HEK293T (cell line): ENCODE measurements around the gene CAMK1.

Experiments used
- CTCF ChIA-PET: fragments of 350-600 bp; formaldehyde crosslinking; extraction: SDS; loops from one replicate; lab custom pipeline; 2021; ENCODE audit warnings: antibody characterized with exemption, inconsistent platforms; lab: Yijun Ruan, JAX
- POLR2A ChIA-PET: fragments of 350-600 bp; formaldehyde crosslinking; extraction: SDS; loops from one replicate; lab custom pipeline; 2020; ENCODE audit warnings: antibody characterized with exemption, inconsistent platforms; lab: Yijun Ruan, JAX
- DNase-seq: peaks from one replicate; pipeline ENCODE4 v3.0.0; 2012; ENCODE audit warnings: mixed read lengths; ENCODE audit errors: extremely low spot score
- ARNT ChIP-seq: fragments of 450-650 bp; IDR thresholded peaks from 2 replicates; pipeline ENCODE4 v1.6.1; 2017; ENCODE audit warnings: mild to moderate bottlenecking
- BHLHE40 ChIP-seq: fragments of 450-650 bp; IDR thresholded peaks from 2 replicates; pipeline ENCODE4 v1.6.1; 2016; ENCODE audit warnings: mild to moderate bottlenecking, moderate library complexity, borderline replicate concordance
- CTBP1 ChIP-seq: fragments of 450-650 bp; IDR thresholded peaks from 2 replicates; pipeline ENCODE4 v1.6.1; 2016; ENCODE audit warnings: borderline replicate concordance
- ELF4 ChIP-seq: fragments of 450-650 bp; IDR thresholded peaks from 2 replicates; pipeline ENCODE4 v1.6.1; 2017; ENCODE audit warnings: antibody characterized with exemption
- FOXA1 ChIP-seq: fragments of 450-650 bp; IDR thresholded peaks from 2 replicates; pipeline ENCODE4 v1.6.1; 2016; ENCODE audit warnings: mild to moderate bottlenecking
- FOXK2 ChIP-seq: fragments of 450-650 bp; IDR thresholded peaks from 2 replicates; pipeline ENCODE4 v1.6.1; 2016; ENCODE audit warnings: mild to moderate bottlenecking
- FOXM1 ChIP-seq: fragments of 450-650 bp; IDR thresholded peaks from 2 replicates; pipeline ENCODE4 v1.6.1; 2017; ENCODE audit warnings: mild to moderate bottlenecking, borderline replicate concordance
- HDGF ChIP-seq: fragments of 450-650 bp; IDR thresholded peaks from 2 replicates; pipeline ENCODE4 v1.6.1; 2017; ENCODE audit warnings: antibody characterized with exemption, borderline replicate concordance
- L3MBTL2 ChIP-seq: fragments of 450-650 bp; conservative IDR thresholded peaks from 2 replicates; pipeline ENCODE4 v1.6.1; 2016; ENCODE audit warnings: mild to moderate bottlenecking
- LEF1 ChIP-seq: fragments of 450-650 bp; IDR thresholded peaks from 2 replicates; pipeline ENCODE4 v1.6.1; 2017; ENCODE audit warnings: mild to moderate bottlenecking, borderline replicate concordance
- NFRKB ChIP-seq: fragments of 450-650 bp; IDR thresholded peaks from 2 replicates; pipeline ENCODE4 v1.6.1; 2016; ENCODE audit warnings: mild to moderate bottlenecking, moderate library complexity
- PKNOX1 ChIP-seq: fragments of 450-650 bp; IDR thresholded peaks from 2 replicates; pipeline ENCODE4 v1.6.1; 2016
- SP1 ChIP-seq: fragments of 450-650 bp; IDR thresholded peaks from 2 replicates; pipeline ENCODE4 v1.6.1; 2017
- SUZ12 ChIP-seq: fragments of 450-650 bp; IDR thresholded peaks from 2 replicates; pipeline ENCODE4 v1.6.1; 2016; ENCODE audit warnings: mild to moderate bottlenecking
- TARDBP ChIP-seq: fragments of 450-650 bp; IDR thresholded peaks from 2 replicates; pipeline ENCODE4 v1.6.1; 2016
- ZNF384 ChIP-seq: fragments of 450-650 bp; IDR thresholded peaks from 2 replicates; pipeline ENCODE4 v1.6.1; 2016

Gene CAMK1

GRCh38 chr3:9780458-9780812 lies 10.7 kb upstream of the CAMK1 start:
- no peak for TF ChIP-seq ZNF384
- TF ChIP-seq SUZ12, result no peak
- no peak for TF ChIP-seq FOXM1
- TF ChIP-seq HDGF, result no peak
- TF ChIP-seq L3MBTL2, result no peak
- no peak for TF ChIP-seq PKNOX1
- TF ChIP-seq FOXA1, result no peak
- no peak for TF ChIP-seq LEF1
- no peak for TF ChIP-seq BHLHE40
- TF ChIP-seq NFRKB, result no peak
- TF ChIP-seq SP1, result no peak
- TF ChIP-seq TARDBP, result no peak
- no peak for TF ChIP-seq ELF4
- no peak for TF ChIP-seq FOXK2
- POLR2A ChIA-PET, result interaction anchor here (2.6 kb wide), 1 partner anchor 12 kb away, joined by 8 read pairs; the partner anchor contains the start of genes ARPC4 and TADA3
- no peak for DNase-seq
- CTCF ChIA-PET, result no interaction called here

DNA sequence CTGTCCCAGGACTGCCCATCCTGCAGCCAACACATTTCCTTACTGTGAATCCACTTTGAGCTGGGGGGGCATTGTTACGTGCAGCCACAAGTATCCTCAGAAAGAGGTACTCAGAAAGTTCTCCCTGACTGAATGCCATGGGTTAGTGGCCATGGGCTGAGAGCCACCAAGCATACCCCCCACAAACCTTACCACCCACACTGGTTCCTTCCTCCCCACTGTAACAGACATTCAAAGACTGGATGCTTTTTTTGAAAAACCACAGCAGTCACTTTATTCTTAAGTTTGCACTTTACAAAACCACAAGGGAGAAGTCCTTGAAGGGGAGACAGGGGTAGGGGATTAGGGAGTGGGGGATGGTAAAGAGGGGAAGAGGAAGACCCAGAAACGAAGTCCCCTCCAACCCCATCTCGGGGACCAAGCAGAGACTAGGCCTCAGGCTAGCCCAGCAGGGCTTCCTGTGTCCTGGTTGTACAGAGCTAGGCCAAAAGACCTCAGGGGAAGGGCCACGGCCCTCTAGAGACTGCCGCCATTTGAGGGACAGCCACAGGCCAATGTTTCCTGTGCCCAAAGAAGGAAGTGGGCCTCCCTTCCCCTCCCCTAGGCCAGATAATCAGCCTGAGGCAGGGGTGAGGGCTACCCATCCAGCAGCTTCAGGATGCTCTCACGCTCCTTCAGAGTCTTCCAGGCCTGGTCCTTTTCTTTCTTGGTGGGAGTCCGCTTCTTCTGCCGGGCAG lies 10.1 kb upstream of the CAMK1 start:
- no peak for TF ChIP-seq CTBP1
- TF ChIP-seq FOXA1, result no peak
- TF ChIP-seq LEF1, result no peak
- no peak for TF ChIP-seq NFRKB
- TF ChIP-seq ARNT, result no peak
- no peak for TF ChIP-seq TARDBP
- TF ChIP-seq FOXK2, result no peak
- no peak for TF ChIP-seq HDGF
- no peak for TF ChIP-seq L3MBTL2
- TF ChIP-seq FOXM1, result no peak
- no peak for TF ChIP-seq ZNF384
- TF ChIP-seq PKNOX1, result no peak
- no peak for TF ChIP-seq BHLHE40
- TF ChIP-seq ELF4, result no peak
- TF ChIP-seq SP1, result no peak
- no peak for TF ChIP-seq SUZ12
- no peak for DNase-seq
- POLR2A ChIA-PET, result interaction anchor here (2.6 kb wide), 1 partner anchor 13 kb away, joined by 8 read pairs; the partner anchor contains the start of genes ARPC4 and TADA3
- CTCF ChIA-PET, result no interaction called here

- CTCF ChIA-PET, result no interaction called here
- no peak for DNase-seq
- TF ChIP-seq LEF1, result no peak
- no peak for TF ChIP-seq ZNF384
- no peak for TF ChIP-seq FOXM1
- no peak for TF ChIP-seq SP1
- no peak for TF ChIP-seq FOXA1
- TF ChIP-seq SUZ12, result no peak
- TF ChIP-seq HDGF, result no peak
- TF ChIP-seq ARNT, result no peak
- no peak for TF ChIP-seq CTBP1
- TF ChIP-seq TARDBP, result no peak
- no peak for TF ChIP-seq NFRKB
- TF ChIP-seq FOXK2, result no peak
- TF ChIP-seq BHLHE40, result no peak
- no peak for TF ChIP-seq ELF4
- no peak for TF ChIP-seq PKNOX1
- no peak for TF ChIP-seq L3MBTL2
- POLR2A ChIA-PET, result interaction anchor here (1.4 kb wide), 1 partner anchor 10 kb away, joined by 4 read pairs; the partner anchor contains the start of gene CAMK1
Observed at GRCh38 chr3:9779075-9779593, 9.4 kb upstream of the CAMK1 start.

DNA sequence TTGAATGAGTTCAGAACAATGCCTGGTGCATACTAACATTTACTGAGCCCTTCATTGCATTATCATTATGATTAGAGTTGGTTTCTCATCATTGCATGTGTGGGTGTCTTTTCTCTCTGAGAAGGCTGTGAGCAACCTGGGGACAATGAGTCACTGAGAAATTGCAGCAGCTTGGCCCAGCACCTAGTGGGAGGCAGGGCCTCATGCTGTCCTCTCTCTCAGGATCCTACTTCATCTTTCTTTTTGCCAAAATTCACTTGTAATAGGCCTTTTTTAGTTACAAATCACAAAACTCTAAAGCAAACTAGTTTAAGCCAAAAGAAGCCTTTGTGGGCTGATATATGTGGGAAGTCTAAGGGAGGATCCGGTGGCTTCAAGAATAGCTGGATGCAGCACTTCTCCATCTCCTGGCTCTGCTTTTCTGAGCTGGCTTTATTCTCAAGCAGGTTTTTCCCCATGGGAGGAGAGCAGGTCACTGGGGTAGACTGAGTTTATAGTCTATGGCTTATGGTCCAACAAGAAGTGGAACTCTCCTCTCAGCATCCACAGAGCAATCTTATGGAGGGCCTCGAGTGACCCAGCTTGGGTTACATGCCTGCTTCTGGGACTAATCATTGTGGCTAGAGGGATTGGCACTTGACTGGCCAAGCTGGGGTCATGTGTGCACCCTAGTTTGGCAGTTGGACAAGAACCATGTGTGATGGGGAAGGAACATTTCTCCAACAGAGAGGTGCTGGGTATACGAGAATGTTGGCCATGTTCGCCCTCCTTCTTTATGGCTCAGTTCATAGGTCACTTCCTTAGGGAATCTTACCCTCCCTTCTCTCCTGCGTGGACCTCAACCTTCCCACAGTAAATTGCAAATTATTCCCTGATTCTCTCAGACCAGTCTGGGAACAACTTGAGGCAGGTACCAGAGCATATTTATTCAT lies 8.7 kb upstream of the CAMK1 start:
- ChIA-PET CTCF (no interaction called here), POLR2A (interaction anchor here (1.4 kb wide), 1 partner anchor 9 kb away, joined by 4 read pairs; the partner anchor contains the start of gene CAMK1)
- DNase-seq, result no peak
- TF ChIP-seq TARDBP (no peak), PKNOX1 (no peak), CTBP1 (no peak), FOXA1 (no peak)

GRCh38 chr3:9777694-9778021 lies 7.9 kb upstream of the CAMK1 start:
- ChIA-PET POLR2A (no interaction called here), CTCF (no interaction called here)
- TF ChIP-seq FOXK2 (no peak), BHLHE40 (no peak), FOXM1 (no peak), FOXA1 (no peak), SP1 (no peak), ZNF384 (no peak)
- DNase-seq, result no peak
